Measurements from ENCODE around the gene EHHADH.
"Not testable (repeated sequence)": the region's sequence is repeated elsewhere in the genome, so short reads cannot be mapped to it uniquely, and the experiment has no call there.

- not testable (repeated sequence) for TF ChIP-seq NRF1 (IDR thresholded peaks at IDR 0.05; ENCODE audit: low read depth, low read length); GABPA (IDR thresholded peaks at IDR 0.05; ENCODE audit: low read depth); JUND (IDR thresholded peaks at IDR 0.05); TCF12 (IDR thresholded peaks at IDR 0.05)
- TF ChIP-seq, protein P1, sequence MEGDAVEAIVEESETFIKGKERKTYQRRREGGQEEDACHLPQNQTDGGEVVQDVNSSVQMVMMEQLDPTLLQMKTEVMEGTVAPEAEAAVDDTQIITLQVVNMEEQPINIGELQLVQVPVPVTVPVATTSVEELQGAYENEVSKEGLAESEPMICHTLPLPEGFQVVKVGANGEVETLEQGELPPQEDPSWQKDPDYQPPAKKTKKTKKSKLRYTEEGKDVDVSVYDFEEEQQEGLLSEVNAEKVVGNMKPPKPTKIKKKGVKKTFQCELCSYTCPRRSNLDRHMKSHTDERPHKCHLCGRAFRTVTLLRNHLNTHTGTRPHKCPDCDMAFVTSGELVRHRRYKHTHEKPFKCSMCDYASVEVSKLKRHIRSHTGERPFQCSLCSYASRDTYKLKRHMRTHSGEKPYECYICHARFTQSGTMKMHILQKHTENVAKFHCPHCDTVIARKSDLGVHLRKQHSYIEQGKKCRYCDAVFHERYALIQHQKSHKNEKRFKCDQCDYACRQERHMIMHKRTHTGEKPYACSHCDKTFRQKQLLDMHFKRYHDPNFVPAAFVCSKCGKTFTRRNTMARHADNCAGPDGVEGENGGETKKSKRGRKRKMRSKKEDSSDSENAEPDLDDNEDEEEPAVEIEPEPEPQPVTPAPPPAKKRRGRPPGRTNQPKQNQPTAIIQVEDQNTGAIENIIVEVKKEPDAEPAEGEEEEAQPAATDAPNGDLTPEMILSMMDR (IDR thresholded peaks at IDR 0.05), result not testable (repeated sequence)
Observed at GRCh38 chr3:185299918-185300426, 46.1 kb upstream of the EHHADH start.
